Natural killer cell (primary cell): Measurements from ENCODE around the gene SLCO2A1. TPM values are rescaled to one million over a fixed set of nuclear protein-coding genes. Genes with fewer than 3 reads are reported as not detected.

Experiments
- ATAC-seq, 3 donors: fragments of 150-1000 bp in 2 of 3; fragments of 200-7000 bp in 1 of 3; cut with Tn5 transposase; 1 replicate in 1 of 3; 2 replicates in 2 of 3; pipeline ENCODE4 v1.10.0; 2021; ENCODE audit warnings: mild to moderate bottlenecking in 2 of 3, moderate library complexity in 2 of 3
- DNase-seq, 2 donors: peaks; one replicate each; pipeline versions ENCODE4 v3.0.0 to v3.0.0-alpha.2; 2013 to 2021; ENCODE audit warnings: mixed read lengths in 1 of 2
- H3K27ac ChIP-seq: one replicate; pipeline ENCODE4 v1.5.1; 2013; ENCODE audit warnings: mild to moderate bottlenecking, low read length
- H3K27me3 ChIP-seq: one replicate; pipeline ENCODE4 v1.6.1; 2013; ENCODE audit warnings: low read length; ENCODE audit not compliant: control insufficient read depth, insufficient read depth
- H3K36me3 ChIP-seq: one replicate; pipeline ENCODE4 v1.6.1; 2013; ENCODE audit warnings: low read length; ENCODE audit not compliant: control insufficient read depth, insufficient read depth
- H3K4me1 ChIP-seq: one replicate; pipeline ENCODE4 v1.6.1; 2013; ENCODE audit warnings: low read length; ENCODE audit not compliant: control insufficient read depth, insufficient read depth
- H3K4me3 ChIP-seq: one replicate; pipeline ENCODE4 v1.5.1; 2013; ENCODE audit warnings: low read length
- H3K9me3 ChIP-seq: one replicate; pipeline ENCODE4 v1.6.1; 2013; ENCODE audit warnings: low read length; ENCODE audit not compliant: control insufficient read depth, insufficient read depth
- H3K27ac Mint-ChIP-seq, 2 donors: one replicate each; pipeline ENCODE4 v1.8.0; 2022; ENCODE audit warnings: mild to moderate bottlenecking in 2 of 2, mixed read lengths in 2 of 2, moderate library complexity in 1 of 2
- H3K27me3 Mint-ChIP-seq, 2 donors: one replicate each; pipeline ENCODE4 v1.8.0; 2022; ENCODE audit warnings: low read depth in 2 of 2, mixed read lengths in 2 of 2
- H3K36me3 Mint-ChIP-seq: one replicate; pipeline ENCODE4 v1.8.0; 2022; ENCODE audit warnings: mixed read lengths
- H3K4me1 Mint-ChIP-seq, 2 donors: one replicate each; pipeline ENCODE4 v1.8.0; 2022; ENCODE audit warnings: mixed read lengths in 2 of 2
- H3K4me3 Mint-ChIP-seq: one replicate; pipeline ENCODE4 v1.8.0; 2022; ENCODE audit warnings: mild to moderate bottlenecking, moderate library complexity, mixed read lengths
- H3K9me3 Mint-ChIP-seq, 2 donors: one replicate each; pipeline ENCODE4 v1.8.0; 2022; ENCODE audit warnings: mixed read lengths in 2 of 2
- WGBS: methylation state at CpG from one replicate; pipeline ENCODE4 v1.1.7; 2013; ENCODE audit warnings: missing lambda C conversion rate; ENCODE audit not compliant: insufficient coverage; 5-methylcytosine and 5-hydroxymethylcytosine counted together
- intact Hi-C: fragments of 100-400 bp; cut with micrococcal nuclease; formaldehyde crosslinking; loops from one replicate; pipeline ENCODE4 v1.14.2; 2022
- total RNA-seq, 4 donors: library from RNA; stranded (reverse); fragments of 120-200 nt in 1 of 4; gene quantifications; one replicate each; pipeline versions ENCODE4 v1.2.3 to v1.2.4, GENCODE V29; 2013 to 2022
- TF ChIP-seq, protein P1 (sequence below): fragments of 200-600 bp; IDR thresholded peaks from one replicate; pipeline ENCODE4 v1.8.0; 2022; ENCODE audit warnings: antibody characterized with exemption

Gene SLCO2A1
- total RNA-seq, 3 donors from 2014 or later (not counting 1 experiment from before 2014, with no cell fraction given): not detected

- Mint-ChIP-seq H3K4me3 (no peak overlapping the region), H3K4me1 (peaks cover 5 to 6% of the 10 kb centered on the region in 2 donors), H3K27me3 (peaks cover 0 to 5% of the 10 kb centered on the region in 2 donors), H3K27ac (no peak overlapping the region), H3K9me3 (peaks cover 0 to 2% of the 10 kb centered on the region in 2 donors), H3K36me3 (peaks cover 5% of the 10 kb centered on the region)
- 87% methylated on average over 14 of the region's 15 CpGs for whole genome bisulfite sequencing
- Histone ChIP-seq H3K27me3 (no peaks in the 10 kb centered on the region), H3K4me1 (no peaks in the 10 kb centered on the region), H3K27ac (no peak overlapping the region), H3K36me3 (no peaks in the 10 kb centered on the region), H3K9me3 (no peaks in the 10 kb centered on the region), H3K4me3 (no peak overlapping the region)
- DNase-seq (no peak), ATAC-seq (no peak)
- intact Hi-C loops: no loop called here
- TF ChIP-seq, protein P1, sequence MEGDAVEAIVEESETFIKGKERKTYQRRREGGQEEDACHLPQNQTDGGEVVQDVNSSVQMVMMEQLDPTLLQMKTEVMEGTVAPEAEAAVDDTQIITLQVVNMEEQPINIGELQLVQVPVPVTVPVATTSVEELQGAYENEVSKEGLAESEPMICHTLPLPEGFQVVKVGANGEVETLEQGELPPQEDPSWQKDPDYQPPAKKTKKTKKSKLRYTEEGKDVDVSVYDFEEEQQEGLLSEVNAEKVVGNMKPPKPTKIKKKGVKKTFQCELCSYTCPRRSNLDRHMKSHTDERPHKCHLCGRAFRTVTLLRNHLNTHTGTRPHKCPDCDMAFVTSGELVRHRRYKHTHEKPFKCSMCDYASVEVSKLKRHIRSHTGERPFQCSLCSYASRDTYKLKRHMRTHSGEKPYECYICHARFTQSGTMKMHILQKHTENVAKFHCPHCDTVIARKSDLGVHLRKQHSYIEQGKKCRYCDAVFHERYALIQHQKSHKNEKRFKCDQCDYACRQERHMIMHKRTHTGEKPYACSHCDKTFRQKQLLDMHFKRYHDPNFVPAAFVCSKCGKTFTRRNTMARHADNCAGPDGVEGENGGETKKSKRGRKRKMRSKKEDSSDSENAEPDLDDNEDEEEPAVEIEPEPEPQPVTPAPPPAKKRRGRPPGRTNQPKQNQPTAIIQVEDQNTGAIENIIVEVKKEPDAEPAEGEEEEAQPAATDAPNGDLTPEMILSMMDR: no peak
These were observed 61.5 kb downstream of the SLCO2A1 start for GRCh38 chr3:133967992-133968892.

DNA sequence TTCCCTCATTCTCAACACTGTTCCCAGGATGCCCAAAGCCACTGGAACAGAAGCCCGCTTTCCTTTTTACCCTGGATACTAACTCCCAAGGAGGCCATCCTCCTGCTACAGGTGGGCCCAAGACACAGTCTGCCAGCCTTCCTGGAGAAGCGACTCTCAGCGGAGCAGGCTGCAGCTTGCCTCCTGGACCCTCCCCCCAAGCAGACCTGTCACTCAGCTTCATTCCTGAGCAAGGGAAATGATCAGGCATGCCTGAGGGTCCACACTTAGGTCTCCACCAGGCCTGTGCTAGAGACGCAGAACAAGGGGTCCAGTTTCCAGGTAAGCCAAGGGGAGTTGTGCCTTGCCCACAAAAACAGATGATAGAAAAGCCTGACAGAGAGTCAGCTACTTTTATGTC is 62.8 kb downstream of the SLCO2A1 start:
- H3K36me3 Mint-ChIP-seq: peaks cover under 1% of the 10 kb centered on the region
- no peak overlapping the region for H3K27ac Mint-ChIP-seq
- no peak for DNase-seq
- H3K9me3 ChIP-seq: no peaks in the 10 kb centered on the region
- H3K4me3 ChIP-seq: no peak overlapping the region
- H3K4me1 ChIP-seq: no peaks in the 10 kb centered on the region
- H3K4me3 Mint-ChIP-seq: no peak overlapping the region
- TF ChIP-seq, protein P1: no peak
- H3K9me3 Mint-ChIP-seq: no peaks in the 10 kb centered on the region
- peaks cover 5 to 6% of the 10 kb centered on the region in 2 donors for H3K4me1 Mint-ChIP-seq
- WGBS: 92% methylated on average over 4 of the region's 4 CpGs
- ATAC-seq: no peak
- no peaks in the 10 kb centered on the region for H3K27me3 ChIP-seq
- no peaks in the 10 kb centered on the region for H3K36me3 ChIP-seq
- peaks cover 0 to 5% of the 10 kb centered on the region in 2 donors for H3K27me3 Mint-ChIP-seq
- no peak overlapping the region for H3K27ac ChIP-seq
- intact Hi-C loops: no loop called here

DNA sequence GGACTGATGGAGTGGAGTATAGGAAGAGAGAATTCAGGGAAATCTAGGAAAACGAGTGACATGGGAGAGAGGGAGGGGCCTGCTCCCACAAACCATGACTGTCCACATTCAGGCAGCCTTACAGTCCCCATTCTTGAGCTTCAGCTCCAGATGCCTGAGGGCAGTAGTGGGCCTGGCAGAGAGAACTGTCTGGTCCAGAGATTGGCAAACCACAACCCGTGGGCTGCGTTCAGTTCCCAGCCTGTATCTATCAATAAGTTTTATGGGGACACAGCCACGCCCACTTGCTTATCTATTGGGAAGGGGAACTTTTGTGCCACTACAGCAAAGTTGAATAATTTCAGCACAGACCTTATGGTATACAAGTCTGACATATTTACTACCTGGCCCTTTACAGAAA is 63.8 kb downstream of the SLCO2A1 start:
- no peak overlapping the region for H3K4me3 Mint-ChIP-seq
- no peaks in the 10 kb centered on the region for H3K9me3 ChIP-seq
- ATAC-seq: no peak
- intact Hi-C loops: no loop called here
- H3K27me3 ChIP-seq: no peaks in the 10 kb centered on the region
- TF ChIP-seq, protein P1: no peak
- H3K27me3 Mint-ChIP-seq: peaks cover 0 to 5% of the 10 kb centered on the region in 2 donors
- no peaks in the 10 kb centered on the region for H3K9me3 Mint-ChIP-seq
- peaks cover 5 to 6% of the 10 kb centered on the region in 2 donors for H3K4me1 Mint-ChIP-seq
- 76% methylated on average over 4 of the region's 4 CpGs for WGBS
- no peak overlapping the region for H3K4me3 ChIP-seq
- DNase-seq: no peak
- H3K36me3 ChIP-seq: no peaks in the 10 kb centered on the region
- no peaks in the 10 kb centered on the region for H3K4me1 ChIP-seq
- H3K27ac ChIP-seq: no peak overlapping the region
- H3K27ac Mint-ChIP-seq: no peak overlapping the region
- no peaks in the 10 kb centered on the region for H3K36me3 Mint-ChIP-seq
